GM21423 (cell line): ENCODE measurements around the gene CAP2.
A peak's percentile ranks its signal among the peaks of the same experiment; 100 is the strongest.
"Not testable (repeated sequence)": the region's sequence is repeated elsewhere in the genome, so short reads cannot be mapped to it uniquely, and the experiment has no call there.

Source experiments
- ATAC-seq: cut with Tn5 transposase; IDR thresholded peaks from one replicate; pipeline ENCODE4 v1.9.1; 2021; ENCODE audit warnings: mild to moderate bottlenecking, moderate library complexity; ENCODE audit not compliant: unreplicated experiment

Gene CAP2

DNA sequence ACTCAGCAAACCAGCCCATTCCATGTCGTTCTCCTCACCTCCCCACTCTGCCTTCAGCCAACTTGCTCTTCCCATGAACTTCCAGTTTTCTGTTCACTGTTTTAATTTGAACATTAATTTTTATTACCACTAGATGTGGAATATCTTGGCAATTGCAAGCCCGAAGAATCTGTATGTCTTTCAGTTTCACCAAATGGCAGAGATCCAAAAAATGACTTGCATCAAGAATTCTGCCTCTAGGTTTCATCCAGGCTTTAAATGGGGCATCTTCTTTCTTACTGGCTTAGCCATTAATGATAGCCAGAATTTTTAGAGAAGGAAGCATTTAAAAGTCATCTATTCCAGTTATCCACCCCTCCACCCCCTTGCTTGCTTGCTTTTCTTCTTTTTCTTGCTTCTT lies 39.0 kb downstream of the CAP2 start:
- ATAC-seq, result no peak

DNA sequence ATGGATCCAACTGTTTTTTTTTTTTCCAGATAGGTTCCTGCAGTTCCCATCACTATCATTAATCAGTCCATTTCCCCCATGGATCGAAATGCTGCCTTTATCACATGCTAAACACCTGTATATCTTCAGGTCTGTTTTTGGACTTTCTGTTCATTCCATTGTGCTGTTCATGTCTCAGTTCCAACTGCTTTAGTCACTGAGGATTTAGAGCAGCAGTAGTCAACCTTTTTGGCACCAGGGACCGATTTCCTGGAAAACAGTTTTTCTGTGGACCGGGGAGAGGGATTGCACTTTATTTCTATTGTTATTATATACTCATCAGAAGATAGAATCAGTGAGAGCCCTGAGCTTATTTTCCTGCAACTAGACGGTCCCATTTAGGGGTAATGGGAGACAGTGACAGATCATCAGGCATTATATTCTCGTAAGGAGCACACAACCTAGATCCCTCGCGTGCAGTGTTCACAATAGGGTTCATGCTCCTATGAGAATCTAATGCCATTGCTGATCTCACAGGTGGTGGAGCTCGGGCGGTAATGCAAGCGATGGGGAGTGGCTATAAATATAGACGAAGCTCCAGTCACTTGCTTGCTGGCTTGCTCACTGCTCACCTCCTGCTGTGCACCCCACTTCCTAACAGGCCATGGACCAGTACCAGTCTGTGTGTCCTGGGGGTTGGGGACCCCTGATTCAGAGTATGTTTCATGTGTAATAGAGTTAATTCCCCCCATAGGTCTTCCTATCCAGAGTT lies 46.0 kb downstream of the CAP2 start:
- ATAC-seq, result no peak

- ATAC-seq, result not testable (repeated sequence)
Observed at GRCh38 chr6:17440811-17441210, 47.4 kb downstream of the CAP2 start.

GRCh38 chr6:17442196-17442595 lies 48.8 kb downstream of the CAP2 start:
- ATAC-seq, result no peak

DNA sequence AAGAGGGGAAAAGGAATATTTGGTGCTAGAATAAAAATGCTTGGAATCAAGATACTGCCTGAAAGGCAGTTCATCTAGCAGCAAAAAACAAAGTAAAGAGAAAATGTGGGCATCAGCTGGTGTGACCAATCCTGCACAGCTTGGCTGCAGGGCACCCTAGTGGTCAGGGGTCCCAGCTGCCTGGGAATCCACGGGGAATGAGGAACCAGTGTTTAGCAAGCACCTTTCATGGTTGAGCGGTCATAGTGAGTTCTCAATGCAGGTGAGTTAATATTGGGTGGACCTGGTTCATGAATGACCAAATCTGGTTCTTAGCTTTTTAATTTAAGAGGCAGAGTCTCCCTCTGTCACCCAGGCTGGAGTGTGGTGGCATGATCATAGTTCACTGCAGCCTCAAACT lies 53.3 kb downstream of the CAP2 start:
- peak; percentile 38 for ATAC-seq

DNA sequence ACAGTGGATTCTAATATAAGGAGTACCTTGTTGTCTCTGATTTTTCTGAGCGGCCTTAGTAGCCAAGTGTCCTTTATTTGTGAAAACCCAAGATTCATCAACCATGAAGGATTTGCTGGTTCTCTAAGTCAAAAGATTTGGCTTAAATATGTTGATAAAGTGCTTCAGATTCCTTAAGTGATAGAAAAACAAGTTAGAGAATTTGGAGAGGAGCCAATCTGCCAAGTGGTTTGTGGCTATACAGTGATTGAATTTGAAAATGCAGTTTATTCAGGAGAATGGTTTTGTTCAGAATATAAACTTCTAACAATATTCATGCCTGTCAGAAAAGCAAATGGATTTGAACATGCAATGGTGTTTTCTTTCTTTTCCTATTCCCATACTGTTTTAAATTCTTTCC lies 54.8 kb downstream of the CAP2 start:
- no peak for ATAC-seq

DNA sequence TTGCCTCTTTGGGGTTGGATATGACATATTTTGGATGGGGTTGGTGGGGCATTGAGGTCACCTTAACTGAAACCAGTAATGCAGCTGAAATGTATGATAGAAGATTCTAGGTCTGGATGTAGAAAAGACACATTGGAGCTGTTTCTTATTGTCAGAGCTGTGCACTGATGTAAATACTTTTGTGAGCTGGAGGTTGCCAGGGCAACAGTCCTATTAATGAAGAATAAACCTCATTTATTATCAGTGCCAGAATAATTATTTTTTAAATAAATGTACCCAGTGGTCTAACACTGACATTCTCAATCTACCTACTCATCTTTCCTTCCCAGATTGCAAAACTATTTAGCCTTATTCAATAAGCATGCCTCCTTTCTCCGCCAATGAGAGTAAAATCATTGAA lies 57.0 kb downstream of the CAP2 start:
- no peak for ATAC-seq

DNA sequence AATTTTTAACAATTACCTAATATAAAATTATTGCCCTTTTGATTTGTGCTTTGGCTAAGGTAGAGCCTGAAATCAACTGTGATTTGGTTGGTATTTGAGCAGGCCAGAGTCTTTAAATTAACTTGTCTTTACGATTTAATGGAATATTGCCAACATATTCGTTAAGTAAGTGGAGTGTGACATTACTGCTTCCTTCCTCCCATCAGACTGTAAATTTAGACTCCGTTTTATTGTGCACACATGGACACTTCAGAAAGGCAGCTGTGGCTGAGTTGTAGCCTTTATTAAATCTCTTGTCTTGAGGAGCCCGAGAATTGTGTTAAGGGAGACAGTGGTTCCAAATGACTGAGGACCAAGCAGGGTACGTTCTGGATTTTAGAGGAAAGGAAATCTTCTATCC lies 57.4 kb downstream of the CAP2 start:
- ATAC-seq, result no peak

- no peak for ATAC-seq
Observed at GRCh38 chr6:17452096-17452495, 58.7 kb downstream of the CAP2 start.

DNA sequence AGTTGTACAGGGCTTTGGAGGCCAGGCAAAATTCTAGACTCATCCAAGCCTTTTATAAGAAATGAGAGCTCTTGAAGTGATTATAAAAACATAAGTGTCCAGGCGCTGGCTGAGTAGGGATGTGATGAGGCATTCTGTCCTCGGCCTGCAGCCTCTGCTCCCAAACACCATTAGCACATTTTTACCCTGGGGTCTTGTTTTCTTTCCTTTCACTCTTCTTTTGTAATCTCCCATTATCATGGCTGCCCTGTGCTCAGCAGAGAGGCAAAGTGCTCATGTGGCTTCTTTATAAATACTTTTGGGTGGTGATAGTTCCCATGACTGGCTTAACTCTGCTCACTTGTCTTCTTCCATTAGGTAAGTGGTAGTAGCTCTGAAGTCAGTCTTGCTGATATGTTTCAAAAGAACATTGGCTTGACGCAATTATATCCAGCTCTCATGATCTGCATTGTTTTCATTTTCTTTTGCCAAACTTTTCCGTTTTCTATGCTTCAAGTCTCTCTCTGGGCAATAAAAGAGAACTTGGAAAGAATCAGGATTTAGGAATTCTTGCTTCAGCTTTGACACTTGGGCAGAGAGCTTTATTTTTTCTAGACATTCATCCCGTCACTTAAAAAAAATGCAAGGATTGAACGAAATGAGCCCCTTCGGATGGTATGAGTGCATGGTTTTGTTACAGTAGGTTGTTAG lies 61.1 kb downstream of the CAP2 start:
- ATAC-seq, result no peak

DNA sequence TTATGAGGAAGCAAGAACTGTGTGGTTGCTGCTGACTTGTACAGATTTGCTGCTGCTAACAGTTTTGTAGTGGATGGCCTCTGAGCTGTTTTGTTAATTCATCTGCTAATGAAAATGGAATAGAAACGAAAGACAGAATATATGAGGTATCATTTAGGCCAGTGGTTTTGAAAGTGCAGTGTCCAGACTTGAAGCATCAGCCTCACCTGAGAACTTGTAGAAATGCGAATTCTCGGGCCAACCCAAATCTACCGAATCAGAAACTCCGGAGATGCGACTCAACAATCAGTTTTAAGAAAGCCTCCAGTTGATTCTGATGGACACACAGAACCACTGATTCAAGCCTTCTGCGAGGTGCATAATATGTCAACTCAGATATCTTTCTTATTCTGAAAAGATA lies 62.5 kb downstream of the CAP2 start:
- no peak for ATAC-seq

DNA sequence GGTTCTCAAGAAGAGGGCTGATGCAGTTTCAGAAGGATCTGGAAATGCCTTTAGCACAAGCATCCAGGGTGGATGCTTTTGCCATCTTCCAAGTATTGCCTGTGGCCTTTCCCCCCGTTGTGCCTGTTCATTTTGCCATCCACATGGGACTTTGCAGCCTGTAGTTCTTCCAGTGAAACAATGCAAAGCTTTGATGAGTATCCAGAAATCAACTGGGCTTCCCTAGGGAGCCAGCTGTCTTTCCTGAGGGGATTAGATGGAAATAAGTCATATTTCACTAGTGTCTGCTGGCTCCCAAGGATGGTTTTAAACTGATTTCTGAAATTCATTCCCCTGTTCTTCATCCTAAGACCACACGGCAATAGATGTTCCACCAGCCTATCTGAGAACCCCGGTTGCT lies 63.3 kb downstream of the CAP2 start:
- no peak for ATAC-seq

- no peak for ATAC-seq
Observed at GRCh38 chr6:17457405-17457804, 64.0 kb downstream of the CAP2 start.

DNA sequence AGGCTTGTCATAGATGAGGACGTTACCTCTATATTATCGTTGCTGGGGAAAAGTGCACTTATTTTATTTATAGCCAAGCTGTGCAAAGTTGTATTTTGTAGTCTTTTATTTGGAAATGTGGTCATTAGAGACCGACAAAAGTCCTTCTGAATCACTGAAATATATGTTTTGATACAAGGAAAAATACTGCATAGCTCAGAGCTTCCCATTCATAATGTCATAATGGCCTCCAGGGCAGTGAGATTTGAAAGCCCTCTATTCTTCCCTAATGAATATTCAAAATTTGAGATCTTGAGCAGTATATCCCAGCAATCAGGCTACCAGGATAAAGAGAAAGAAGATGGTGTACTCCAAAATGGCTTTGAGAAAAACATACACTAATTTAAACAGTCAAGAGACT lies 64.6 kb downstream of the CAP2 start:
- ATAC-seq, result no peak

DNA sequence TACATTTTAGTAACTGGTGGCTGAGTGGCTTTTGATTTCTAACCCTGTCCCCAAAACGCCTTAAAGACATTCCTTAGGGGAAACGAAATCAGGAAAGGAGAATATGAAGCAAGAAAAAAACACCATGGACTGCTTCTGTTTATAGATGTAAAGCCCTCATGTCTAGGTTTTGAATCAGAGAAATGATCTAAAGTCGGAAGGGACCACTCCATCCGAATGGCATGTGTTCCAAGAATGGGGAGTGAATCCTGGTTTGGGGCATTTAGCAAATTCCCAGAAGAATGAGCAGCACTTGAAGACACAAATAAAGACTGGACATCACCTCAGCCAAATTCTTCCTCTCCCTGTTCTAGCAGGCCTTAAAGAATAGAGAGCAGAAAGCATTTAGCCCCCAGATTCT lies 65.6 kb downstream of the CAP2 start:
- no peak for ATAC-seq

- ATAC-seq, result no peak
Observed at GRCh38 chr6:17460862-17461261, 67.5 kb downstream of the CAP2 start.

- ATAC-seq, result no peak
Observed at GRCh38 chr6:17466147-17466546, 72.8 kb downstream of the CAP2 start.

DNA sequence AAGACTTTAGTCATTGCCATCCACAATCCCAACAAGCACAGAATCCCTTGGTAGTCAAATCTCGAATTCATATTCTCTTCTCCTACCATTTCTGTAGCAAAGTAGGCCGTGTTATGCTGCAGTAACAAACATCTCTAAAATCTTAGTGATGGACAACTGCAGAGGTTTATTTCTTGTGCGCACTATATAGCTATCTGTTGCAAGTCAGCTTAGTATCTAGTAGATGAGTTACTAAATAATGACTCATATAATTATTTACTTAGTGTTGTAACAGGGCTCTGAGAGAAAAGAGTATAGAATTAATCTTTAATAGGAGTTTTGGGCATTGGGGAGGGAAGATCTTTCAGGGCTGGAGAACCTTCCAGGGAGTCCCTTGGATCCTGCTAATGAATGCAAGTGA lies 73.3 kb downstream of the CAP2 start:
- ATAC-seq, result no peak

DNA sequence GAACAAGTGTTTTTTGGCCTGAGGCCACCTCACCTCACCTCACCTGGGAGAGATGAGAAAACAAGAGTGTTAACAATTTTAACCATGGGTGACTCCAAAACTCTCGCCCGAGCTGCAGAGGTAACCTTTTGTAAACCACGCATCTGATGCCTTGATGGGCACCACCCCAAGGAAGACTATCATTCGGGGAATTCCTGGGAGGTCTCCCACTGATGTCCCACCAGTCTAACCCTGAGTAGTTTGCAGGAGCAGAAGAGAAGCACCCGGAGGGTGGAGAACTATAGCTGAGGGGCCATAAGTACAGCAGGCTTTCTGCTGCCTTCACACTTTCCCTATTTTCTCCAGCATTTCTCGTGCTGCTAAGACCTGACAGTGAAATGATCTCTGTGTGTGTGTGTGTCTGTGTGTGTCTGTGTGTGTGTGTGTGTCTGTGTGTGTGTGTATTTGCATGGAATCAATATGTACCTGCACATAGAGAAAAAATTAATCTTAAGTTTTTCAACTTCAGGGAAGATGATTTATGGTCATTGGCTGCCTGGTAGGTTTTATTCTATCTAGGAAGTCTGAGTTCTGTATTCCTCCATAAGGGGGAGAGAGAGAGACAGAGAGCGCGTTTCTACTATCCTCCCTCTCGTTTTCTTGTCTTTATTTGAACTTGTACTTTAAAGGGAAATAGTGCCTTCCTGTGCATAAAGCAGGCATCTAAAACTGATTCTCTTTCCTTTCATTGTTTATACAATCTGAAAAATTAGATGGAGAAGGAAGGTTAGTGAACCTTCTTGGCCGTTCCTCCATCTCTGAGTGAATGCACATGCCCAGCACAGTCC lies 75.8 kb downstream of the CAP2 start:
- ATAC-seq, result no peak

GRCh38 chr6:17470202-17470937 lies 77.0 kb downstream of the CAP2 start:
- no peak for ATAC-seq

DNA sequence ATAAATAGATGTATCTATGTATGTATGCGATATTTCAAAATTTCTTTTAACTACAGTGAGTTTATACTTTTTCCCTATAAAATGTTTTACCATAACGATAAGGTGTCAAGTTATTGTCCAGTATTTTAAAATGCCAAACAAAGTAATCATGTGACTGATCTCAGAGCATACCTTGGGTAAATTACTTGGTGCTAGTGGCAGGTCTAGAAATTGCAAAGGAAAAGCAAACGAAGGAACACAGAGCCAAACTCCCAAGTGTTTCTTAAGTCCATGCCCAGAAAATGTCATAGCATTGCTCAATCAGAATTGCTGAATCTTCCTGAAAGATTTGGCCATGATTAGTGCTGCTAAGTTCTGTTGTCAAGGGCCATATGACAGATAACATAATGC lies 77.5 kb downstream of the CAP2 start:
- ATAC-seq, result no peak
